Upper lobe of left lung (tissue), 4 donors: Measurements from ENCODE around the gene CAPN12.

Experiments used
- CTCF ChIP-seq, 6 experiments: fragments of 450-650 bp in 4 of 6; fragments of 200-600 bp in 2 of 6; sonication (generic) in 2 of 6; IDR thresholded peaks; one replicate each; pipeline ENCODE4 v1.5.1; 2016 to 2019; ENCODE audit warnings: antibody characterized with exemption in 6 of 6
- EP300 ChIP-seq, 4 donors: sonication (generic); formaldehyde crosslinking; IDR thresholded peaks; one replicate each; pipeline ENCODE4 v1.5.1; 2017; ENCODE audit warnings: antibody characterized with exemption in 4 of 4, control low read depth in 2 of 4
- POLR2A ChIP-seq, 4 donors: fragments of 450-650 bp; IDR thresholded peaks; one replicate each; pipeline ENCODE4 v1.5.1; 2016 to 2017; ENCODE audit warnings: antibody characterized with exemption in 4 of 4, mild to moderate bottlenecking in 2 of 4
- POLR2AphosphoS5 ChIP-seq, 2 donors: sonication (generic); formaldehyde crosslinking; IDR thresholded peaks; one replicate each; pipeline ENCODE4 v1.5.1; 2017; ENCODE audit warnings: antibody characterized with exemption in 2 of 2

DNA sequence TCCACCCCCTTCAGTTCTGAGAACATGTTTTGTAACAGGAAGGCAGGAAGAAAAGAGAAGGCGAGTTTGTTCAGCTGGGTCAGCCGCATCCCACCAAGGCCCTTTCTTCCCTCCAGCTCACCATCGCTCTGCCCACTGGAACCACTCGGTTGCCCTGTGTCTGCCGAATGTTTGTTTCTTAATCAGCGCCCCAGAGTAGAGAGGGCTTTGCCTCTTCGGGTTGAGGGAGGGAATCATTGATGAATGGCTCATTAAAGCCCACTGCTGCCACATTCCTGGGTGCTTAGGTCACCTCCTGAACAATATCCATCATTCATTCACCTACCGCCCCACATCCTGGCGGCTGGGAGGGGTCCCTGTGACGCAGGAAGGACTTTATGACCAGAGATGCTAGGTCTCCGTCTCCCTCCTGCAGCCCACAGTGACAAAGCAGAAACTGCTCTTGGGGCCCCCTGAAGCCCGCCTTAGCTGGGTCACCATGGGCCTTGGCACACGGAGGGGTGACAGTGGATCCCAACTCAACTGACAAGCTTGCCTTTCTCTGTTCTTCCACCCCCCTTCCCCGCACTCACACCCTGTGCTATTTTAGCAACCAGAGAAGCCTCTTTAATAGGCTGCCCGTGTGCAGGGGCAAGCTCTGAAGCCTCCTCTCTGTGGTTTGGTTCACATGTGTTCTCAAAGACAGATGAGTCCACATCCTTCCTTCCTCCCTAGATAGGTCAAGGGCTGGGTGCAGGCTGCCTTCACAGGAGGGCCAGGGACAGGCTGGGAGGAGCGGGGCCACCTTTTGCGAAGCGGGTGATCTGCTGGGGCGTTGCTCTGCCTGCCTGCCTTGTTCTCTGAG is 50.7 kb downstream of the CAPN12 start:
- TF ChIP-seq CTCF (IDR thresholded peaks at IDR 0.05) (no peak), POLR2A (IDR thresholded peaks at IDR 0.05) (no peak), EP300 (IDR thresholded peaks at IDR 0.05) (peak in 1 of 4 donors; percentile 38), POLR2AphosphoS5 (IDR thresholded peaks at IDR 0.05) (no peak)
